RKO (cell line): Measurements from ENCODE around the gene MVB12B.

Experiments
- DNase-seq: peaks from one replicate; pipeline ENCODE4 v3.0.0-alpha.2; 2016; ENCODE audit warnings: low spot score

MVB12B gene

DNA sequence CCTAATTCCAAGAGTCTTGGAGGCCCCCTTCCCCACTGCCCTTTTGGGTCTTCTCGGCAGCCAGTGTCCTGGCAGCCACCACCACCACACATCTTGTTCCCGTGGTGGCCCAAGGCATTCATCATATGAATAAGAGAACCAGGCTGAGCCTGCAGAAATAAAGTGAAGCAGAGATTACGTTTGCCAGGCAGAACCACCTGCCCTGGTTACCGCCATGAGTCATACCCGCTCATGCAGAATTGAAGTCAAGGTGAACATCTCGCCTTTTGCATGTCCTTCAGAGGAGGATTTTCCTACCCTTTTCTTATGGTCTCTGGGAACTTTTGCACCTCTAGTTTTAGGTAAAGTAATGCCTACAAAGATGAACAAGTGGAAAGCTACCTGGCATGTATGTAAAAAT, 167.6 kb downstream of the MVB12B start:
- no peak for DNase-seq

DNA sequence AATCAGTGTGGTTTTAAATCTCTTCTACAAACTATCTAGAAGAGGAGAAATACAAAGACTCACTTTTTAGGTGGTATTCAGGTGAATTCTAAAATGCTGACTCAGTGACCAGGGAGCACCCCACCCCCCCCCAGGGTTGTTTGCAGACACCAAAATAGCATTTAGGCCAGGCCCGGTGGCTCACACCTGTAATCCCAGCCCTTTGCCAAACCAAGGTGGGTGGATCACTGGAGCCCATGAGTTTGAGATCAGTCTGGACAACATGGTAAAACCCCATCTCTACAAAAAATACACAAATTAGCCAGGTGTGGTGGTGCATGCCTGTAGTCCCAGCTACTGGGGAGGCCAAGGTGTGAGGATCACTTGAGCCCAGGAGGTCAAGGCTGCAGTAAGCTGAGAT, 168.1 kb downstream of the MVB12B start:
- no peak for DNase-seq

DNA sequence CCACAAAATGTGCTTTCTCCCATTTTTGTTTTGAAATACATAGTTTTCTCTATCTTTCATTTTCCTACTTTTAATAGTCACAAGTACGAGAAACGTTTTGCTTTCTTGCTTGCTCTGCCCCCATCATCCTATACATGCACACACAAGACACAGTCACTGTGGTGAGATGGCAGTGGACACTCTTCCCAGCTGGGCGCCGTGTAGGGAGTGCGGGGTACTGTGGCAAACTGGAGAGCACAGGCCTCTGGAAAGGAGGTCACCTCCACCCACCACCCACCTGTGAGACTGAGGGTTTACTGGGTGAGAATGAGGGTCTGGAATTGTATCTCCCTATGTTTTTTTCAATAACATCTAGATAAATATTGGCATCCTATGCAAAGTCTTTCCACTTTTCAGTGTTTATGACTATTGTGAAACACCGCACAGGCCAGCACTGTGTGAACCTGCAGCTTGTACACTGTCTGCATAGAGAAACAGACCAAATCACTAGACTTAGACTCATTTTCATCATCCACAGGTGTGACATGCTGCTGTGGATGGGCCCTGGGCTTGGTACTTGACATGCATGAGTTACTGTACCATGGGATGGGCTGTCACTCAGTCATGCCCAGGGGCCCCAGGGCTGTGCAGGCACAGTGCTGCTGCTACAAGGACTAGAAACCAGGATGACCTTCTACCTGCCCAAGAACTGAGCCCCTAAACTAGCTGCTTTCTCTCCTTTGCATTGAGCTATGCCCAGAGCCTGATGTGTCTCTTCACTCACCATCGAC, 169.0 kb downstream of the MVB12B start:
- no peak for DNase-seq

DNA sequence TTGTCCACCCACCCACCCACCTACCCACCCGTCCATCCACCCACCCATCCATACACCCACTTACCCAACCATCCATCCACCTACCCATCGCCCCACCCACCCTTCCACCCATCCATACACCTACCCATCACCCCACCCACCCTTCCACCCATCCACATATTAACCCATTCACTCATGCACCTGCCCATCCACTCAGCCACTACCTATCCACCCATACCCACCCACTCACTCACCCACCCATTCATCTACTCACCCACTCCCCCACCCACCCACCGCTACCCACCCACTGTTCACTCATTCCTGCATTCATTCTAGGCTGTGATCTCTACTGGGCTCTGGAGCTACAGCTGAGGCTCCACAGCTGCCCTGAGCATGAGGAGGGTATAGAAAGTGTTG, 169.6 kb downstream of the MVB12B start:
- no peak for DNase-seq

DNA sequence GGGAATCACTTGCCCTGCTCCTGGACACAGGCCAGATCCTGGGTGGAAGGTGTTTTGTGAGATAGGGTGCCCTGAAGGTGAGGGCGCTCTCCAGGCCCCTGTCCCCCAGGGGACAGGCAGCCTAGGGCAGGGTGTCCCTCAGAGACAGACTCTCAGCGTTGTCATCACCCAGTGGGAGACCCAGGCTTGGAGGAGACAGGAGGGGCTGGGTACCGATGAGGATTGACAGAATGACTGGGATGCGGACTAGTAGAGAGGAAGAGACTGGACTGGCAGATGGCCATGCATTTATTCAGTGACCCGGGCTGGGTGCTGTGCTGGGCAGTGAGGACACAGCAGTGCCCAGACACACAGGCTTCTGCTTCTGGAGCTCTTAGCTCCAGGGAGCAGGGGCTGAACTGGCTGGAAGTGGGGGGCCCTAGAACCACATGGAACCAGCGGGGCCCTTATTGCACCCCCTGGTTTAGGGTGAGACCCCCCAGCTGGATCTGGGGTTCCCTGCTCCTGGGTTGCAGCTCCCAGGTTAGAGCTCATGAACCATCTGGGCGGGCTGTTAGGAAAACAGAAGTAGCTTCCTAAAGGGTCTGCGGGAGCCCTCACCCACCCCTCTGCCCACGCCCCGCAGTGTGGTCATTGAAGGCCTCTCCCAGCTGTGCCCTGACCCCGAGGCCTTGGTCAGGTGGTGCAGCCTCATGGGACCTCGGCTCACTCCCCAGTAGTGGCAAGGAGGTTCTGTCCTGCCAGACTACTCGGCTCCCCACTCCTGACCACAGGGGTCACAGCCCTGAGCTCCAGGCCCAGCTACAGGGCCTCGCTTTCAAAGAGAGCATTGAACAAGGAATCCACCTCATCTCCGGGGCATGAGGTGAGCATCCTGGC, 170.4 kb downstream of the MVB12B start:
- no peak for DNase-seq

DNA sequence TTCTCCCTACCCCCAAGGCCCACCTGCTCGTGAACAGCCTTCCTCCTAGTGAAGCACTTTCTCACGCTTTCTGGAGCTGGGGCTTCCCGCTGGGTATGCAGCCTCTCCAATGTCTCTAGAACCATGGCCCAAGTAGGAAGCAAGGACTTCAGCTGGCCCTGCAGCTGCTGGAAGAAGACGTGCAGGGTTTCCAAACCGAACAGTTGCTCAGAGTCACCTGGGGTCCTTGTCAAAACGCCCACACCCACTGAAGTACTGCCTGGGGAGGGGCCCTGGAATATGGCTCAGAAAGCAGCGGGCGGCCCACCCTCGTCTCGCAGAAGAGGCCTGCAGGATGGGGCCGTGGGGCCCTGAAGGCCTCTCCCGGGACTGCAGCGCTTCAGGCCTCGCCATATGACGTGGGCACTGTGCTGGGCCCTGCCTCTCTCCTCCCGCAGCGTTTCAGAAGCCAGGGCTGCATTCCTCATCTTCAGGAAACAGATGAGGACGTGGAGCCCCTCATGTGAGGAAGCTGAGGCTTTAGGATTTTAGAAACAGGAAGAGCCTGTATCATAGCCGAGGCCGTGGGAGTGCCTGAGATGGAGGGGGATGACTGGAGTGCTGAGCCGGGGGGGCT, 171.1 kb downstream of the MVB12B start:
- no peak for DNase-seq

DNA sequence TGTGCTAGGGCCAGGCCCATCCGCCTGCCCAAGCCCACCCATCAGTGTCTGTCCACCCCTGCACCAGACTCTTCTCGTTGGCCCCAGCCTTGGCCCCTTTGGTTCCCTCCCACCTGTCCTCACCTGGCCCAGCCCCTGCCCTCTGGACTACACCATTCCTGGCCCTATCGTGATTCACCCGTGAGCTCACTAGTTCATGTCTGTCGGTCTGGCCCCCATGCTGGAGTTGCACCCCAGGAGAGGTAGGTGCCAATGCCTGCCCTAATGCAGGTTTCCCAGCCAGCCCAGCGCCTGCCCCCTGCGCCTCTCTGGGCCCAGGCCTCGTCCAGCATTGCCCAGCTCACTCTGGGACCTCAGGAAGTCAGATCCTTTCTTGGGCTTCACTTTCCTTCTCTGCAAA, 171.7 kb downstream of the MVB12B start:
- no peak for DNase-seq

DNA sequence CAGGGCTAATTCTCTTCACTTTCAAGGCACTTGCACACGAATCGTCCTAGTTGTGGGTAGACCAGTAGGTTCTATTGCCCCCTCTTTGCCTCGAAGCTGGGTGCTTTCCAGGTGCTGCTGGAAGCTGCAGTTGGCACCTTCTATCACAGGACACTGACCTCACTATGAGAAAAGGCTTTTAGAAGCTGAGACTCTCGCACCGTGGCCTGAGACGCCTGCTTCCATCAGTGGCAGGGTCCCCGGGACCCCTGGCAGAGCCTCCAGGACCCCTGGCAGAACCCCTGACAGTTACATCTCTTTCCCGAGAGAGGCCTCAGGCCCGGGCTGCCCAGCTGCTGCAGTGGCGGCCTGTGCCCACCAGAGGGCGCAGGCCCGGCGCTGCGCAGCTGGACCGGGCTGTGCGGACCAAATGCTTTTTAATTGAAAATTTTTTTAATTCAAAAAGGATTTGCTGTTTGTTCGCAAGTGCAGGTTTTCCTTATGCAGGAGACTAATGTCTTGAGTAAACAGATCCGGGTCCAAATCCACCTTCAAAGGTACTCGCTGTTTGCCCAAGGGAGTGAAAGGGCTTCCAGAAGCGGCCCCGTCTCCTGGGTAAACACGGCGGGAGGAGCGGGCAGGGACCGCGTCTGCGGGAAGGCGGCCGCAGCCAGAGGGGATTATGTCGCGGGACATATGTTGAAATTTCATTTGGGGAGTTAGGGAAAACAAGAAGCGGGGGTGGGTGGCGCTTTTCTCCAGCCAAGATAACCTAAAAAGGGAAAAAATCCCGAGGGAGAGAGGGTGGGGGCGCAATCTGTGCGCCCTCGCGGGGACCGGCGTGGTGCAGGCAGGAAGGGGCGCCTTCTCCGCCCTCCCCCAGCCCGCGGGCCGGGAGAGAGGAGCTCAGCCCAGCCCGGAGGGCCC, 172.6 kb downstream of the MVB12B start:
- peak; percentile 53 for DNase-seq

DNA sequence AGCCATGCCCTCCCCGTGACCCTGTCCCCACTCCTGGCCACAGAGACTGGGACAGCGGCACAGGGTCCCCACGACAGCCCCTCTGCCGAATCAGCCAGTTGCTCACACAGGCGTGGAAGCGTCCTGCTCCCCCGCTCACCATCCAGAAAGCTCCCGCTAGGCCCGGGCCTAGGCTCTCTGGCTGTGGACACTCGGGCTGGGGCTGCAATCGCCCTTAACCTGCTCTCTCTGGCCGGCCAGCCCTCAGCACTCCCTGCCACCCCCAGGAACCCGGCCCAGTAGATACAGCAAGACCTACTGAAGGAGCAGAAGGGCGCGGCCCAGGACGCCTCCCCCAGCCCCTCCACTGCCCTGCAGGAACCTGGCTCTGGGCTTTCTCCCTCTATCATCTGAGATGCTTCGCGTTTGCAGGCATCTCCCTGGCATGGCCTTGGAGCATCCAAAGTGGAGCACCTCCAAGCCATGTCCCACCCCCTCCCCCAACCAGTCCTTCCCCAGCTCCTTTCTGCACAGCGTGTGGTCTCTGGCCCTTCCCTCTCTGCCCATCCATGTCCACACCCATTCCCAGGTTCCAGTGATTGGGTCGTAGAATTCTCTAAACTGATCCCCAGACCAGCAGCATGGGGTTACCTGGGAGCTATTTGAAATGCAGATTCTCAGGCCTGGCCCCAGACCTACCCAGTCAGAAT, 173.4 kb downstream of the MVB12B start:
- DNase-seq, result no peak

DNA sequence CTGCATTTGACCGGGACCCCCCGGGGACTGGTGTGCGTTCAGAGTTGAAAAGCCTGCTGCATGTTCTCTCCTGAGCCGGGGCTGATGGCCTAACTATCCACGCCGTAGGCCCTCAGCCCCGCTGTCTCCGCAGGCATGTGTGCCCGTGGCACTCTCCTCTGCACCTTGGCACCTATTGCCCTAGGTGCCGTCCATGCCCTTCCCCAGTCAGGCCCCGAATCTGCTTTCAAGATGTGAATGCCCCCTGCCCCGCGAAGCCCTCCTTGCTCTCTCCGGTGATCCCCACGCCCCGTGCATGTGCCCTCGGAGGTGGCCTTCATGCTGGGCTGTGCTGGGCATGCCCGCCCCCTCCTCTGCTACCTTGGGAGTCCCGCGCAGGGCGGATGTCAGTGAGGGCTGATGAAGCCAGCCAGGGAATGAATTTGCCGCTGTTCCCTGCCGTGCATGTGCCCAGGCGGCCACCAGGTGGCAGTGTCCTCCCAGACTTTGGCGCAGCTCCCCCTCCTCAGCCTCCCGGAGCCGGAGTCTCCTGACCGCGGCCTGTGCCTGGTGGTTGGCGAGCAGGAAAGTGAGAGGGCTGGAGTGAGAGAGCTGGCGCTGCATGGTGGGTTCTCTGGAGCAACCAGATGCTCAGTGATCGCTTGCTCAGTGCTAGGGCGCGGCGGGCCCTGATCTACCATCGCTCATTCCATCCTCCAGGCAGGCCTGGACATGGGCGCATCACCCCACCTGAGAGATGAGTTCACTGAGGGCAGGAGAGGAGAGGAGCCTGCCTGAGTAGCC, 174.2 kb downstream of the MVB12B start:
- peak; percentile 87 for DNase-seq

DNA sequence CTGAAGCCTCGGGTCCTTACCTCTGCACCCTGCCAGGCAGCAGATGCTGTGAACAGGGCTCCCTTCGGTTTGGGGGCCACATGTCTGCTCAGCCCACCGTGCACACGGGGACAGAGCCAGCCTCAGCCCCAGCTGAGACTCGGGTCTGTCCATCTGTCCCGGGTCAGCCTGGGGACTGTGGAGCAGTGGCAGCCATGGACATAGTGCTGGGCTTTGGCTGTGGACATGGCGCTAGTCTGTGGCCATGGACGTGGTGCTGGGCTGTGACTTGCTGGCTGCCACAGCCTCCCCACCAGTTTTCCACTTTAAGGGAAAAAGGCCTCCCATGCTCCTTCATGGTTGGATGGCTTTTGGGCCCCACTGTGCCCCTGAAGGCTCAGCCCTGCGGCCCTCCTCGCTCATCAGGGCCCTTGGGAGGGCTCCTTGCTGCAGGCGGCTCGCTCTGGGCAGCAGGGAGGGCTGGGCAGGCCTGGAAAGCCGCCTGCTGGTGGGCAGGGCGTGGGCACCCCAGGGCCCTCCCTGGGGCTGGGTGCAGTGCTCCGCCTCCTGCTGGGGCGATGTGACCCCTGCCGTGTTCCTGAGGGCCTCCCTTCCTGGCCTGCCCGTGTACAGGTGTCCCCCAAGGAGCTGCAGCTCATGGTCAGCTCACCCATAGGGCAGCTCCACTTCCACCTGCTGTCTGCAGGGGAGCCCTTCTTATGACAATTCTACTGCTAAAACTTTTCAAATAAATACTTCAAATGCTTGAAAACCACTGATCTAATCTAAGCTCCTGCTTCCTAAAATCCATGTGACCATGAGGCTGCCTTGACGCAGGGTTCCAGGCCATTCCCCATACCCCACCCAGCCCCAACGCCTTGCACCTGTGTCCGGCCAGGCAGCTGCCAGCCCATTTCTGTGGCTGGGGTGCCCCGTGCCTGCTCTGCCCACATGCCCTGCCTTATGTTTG, 175.0 kb downstream of the MVB12B start:
- no peak for DNase-seq

DNA sequence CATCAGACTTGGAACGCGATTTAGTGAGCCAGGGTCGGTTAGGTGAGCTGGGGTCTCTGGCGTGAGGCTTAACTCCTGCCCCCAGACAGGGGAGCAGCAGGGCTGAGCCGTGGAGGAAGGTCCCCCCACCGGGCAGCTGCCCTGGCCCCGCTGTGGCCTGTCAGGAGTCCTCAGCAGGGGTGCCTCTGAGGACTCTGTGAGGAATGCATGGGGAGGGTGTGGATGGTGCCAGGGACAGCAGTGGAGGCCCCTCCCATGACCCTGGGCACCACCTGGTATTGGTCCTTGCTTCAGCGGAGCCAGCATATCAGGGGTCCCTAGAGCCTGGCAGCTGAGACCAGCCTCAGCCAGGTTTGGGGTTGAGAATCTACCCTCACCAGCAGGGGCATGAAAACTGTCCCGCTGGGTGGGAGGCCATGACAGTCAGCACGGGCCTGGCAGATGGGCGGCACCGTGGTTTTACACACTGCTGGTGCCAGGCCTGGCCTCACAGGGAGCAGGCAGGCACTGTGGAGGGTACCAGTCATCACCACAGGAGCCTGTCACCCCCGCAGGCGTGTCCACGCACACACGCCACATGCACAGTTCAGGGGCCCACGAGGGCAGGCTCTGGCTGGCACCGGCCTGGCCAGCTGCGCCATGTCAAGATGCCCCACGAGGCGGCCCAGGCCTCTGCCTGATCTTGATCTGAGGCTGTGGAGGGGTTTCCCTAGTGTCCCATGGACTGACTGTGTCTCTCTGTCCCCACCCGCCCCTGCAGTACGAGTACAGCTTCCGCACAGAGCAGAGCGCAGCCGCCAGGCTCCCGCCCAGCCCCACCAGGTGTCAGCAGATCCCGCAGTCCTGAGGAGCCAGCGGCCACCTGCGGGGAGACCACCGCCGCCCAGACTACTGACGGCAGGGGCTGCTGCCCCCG, 176.0 kb downstream of the MVB12B start:
- no peak for DNase-seq

DNA sequence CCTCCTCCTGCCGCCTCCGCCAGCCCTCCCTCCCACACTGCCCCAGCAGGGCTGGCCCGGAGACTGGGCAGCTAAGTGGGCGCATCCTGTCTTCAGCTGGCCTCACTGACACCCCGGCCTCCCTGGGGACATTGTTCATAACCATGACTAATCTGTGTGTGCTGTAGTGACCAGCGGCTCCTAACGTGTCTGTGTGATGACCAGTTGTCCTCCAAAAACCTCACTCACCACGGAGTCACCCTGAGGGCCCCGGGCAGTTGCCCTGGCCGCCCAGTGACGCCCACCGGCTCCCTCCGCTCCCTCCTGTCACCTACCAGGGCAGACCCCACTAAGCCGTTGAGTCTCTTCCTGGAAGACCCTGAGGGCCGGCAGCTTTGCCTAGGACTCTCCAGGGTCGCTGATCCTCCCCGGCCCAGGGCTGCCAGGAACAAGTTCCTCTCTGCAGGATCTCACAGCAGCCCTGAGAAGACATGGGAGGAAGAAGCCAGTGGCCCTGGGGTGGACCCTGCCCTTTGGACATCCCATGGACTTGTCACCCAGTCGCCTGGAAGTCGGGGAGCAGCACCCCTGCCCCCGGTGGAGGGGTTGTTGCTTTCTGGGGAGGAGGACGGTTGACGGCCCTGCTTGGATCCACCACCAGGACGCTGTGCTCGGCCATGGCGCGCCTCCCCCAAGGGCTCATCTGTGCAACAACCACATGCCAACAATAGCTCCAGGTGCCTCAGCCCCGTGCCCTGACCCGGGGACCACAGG, 176.9 kb downstream of the MVB12B start:
- DNase-seq, result peak; percentile 70

DNA sequence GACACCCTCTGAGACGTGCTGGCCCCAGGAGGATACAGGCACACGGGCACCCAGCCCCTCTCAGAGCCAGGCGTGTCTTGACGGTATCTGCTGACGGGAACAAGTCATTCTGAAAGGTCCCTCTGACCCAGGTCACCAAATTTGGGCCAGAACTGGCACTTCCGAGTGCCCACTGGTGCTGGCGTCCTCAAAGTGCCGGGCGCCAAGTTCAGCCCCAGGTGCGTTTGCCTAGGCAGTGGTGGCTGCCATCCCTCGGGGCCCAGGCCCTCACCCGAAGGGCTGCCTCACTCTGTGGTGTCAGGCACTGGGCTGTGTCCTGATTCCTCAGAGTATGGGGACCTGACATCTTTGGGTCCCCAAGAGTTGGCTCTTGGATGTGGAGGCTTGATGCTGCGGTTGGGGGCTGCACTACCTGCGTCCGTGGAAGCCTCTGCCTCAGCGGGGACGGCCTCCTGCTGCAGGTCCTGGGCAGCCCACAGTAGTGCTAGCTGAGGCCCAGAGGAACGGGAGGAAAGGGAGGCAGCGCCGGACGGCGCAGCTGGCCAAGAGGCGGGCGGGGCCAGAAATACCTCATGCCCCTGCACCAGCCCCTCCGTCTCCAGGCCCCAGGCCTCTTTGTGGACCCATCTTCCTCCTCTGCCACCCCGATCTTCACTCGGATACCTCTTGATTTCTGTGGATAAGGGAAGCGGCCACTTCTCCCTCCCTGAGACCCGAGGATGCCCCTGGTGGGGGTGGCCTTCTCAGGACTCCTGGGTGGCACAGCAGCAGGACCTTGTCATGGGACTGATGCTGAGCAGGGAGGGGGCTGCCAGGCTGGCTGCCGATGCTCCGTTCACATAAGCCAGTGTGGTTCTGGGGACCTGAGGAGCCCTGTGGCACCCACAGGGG, 177.7 kb downstream of the MVB12B start:
- DNase-seq, result no peak

DNA sequence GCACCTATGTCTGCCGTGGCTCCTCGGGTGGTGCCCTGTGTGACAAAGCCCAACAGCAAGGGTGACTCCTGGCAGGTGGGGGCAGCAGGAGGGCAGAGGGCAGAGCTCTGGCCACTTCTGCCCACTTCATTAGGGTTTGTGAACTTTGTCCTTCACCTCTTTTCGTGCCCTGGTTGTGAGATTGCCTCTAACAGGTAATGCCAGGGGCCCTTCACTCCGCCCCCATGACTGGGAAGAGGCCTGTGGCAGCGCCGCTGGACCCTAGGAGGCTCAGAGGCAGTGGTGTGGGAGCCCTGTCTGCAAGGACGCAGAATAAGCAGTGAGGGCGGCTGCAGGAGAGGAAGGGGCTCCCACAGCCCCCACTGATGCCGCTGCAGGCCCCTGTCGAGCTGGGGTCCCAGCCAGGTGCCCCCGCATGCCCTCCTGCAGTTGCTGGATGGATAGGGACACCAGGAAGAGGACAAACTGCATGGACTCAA, 178.4 kb downstream of the MVB12B start:
- DNase-seq, result no peak

DNA sequence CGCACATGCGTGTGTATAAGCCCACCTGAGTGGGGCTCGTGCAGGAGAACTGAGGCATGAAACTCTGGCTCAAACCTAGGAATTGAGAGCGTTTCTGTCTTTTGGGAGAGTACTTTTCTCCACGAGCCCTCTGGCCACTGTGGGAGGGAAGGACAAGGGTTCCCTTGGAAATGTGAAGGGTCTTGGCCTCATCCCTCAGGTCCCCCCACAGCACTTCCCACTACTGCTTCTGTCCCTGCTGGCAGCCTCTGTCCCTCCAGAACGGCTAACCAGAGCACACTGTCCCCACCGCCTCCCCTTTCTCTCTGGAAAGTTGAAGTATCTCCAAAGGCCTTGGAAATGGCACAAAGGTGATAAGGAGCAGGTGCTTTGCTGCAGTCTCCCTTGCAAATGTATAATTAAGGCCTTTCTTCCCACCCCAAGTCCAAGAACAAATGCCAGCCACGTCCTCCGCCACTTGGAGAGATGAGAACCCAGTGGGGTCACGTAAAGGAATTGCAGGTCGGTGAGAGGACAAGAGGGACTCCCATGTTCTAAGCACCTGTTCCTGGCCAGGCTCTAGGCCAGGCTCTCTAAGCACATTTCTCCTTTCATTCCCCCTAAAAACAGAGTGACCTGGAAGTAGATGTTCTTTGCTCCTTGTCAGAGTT, 179.2 kb downstream of the MVB12B start:
- DNase-seq, result no peak
